Measurements from ENCODE around the gene CCDC159.

GRCh38 chr19:11331502-11331901 is 14.8 kb upstream of the CCDC159 start:
- no peak for TF ChIP-seq CTCF (IDR thresholded peaks at IDR 0.05)
- TF ChIP-seq POLR2A (IDR thresholded peaks at IDR 0.05): no peak
